Stimulated activated CD8-positive, alpha-beta memory T cell treated with anti-CD3 and anti-CD28 coated beads, Interleukin-7, amount 100 ng/mL, for 4 hours (primary cell): ENCODE results near the gene SUPT3H.

ENCODE experiments used
- DNase-seq, 2 donors: peaks; one replicate each; pipeline ENCODE4 v3.0.0-alpha.2; 2020; ENCODE audit warnings: low read depth in 2 of 2

Gene SUPT3H

DNA sequence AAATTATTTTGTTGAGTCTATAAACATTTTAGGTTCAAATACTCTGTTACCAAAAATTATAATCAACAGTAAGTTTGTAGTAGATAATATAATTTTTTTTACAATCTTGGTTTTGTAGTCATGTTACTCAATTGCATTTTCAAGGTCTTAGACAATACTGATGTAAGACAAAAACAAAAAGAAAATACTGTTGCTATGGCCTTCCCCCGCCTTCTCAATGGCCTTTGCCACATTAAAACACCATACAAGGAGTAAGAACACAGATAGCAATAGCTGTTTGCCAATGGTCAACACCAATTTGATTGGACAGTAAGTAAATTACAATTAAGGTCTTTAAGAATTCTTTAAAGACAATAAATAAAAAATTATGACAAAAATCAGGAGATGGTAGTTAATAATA lies 540.0 kb downstream of the SUPT3H start:
- no peak for DNase-seq

DNA sequence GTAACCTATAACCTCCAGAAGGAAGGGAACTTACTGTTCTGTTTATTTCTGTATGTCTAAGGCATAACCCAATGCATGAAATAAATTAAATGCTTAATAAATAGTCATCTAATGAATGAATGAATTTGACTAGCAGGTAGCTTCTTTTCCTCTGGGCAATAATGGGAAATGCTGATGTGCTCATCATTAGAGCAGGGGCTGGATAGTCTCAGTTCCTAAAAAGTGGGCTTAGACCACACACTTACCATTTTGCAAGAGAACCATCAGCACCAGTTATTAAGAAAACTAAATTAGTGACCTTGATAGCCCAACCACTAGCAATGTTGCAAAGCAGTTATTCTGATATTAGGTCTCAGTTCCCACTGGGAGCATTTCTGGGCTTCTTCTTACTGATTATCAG lies 540.5 kb downstream of the SUPT3H start:
- no peak for DNase-seq

DNA sequence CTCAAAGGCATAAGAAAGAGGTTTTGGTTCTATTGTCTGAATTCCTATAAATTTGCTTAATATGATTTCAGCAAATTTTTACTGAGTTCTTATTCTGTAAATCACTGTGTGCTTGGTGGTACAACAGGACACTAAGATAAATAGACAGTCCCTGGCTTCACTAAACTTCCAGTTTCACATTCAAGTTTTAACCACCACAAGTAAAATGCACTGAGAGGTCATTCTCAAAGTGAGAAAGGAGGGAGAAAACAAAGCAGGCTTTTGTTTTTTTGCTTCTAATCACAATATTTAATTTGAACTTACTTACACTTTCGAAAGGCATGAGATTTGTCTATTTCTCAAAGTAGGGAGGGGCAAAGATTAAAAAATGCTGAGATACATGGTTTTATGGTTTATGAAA lies 544.5 kb downstream of the SUPT3H start:
- DNase-seq = no peak

DNA sequence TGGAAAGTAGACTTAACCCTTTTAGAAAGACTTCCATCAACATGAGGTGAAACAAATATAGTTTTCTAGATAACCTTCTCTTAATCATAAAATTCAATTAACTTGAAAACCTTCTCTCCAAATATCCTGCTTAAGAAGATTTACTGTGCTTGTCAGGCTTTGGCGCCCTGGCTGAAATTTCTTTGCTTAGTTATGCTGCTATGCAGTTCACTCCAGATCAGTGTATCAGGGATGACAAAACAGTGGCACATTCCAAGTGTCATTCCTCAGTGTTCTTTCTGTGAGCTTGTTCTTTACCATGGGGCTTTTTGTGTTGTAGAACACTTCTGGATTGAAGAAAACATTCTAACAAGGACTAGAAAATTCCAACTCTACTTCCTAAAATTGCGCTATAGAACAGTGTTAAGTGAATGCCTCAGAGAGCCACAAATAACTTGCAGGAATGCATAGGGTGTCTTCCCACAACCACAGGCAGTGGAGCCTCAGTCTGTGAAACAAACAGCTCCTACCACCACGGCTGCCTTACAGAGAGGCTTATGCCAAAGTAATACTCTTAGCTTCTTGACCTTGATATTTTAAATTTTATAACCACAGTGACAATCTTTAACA lies 546.6 kb downstream of the SUPT3H start:
- DNase-seq = no peak

DNA sequence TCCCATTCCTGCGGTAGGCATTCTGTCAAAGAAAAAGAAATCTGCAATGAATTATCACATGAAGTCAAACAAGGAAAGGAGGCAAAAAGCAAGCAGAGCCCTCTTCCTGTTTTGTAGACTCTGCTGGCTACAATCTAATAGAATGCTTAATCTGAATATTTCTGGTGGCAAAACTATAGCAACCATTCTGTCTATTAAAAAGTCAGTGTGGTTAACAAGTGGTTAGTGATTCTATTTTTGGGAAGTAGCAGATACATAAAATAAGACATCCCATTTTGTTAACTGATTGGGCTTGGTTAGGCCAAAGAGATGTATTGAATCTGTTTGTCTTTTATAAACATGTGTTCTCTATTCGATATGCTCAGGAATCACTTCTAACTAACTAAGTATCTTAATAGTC lies 547.9 kb downstream of the SUPT3H start:
- no peak for DNase-seq

DNA sequence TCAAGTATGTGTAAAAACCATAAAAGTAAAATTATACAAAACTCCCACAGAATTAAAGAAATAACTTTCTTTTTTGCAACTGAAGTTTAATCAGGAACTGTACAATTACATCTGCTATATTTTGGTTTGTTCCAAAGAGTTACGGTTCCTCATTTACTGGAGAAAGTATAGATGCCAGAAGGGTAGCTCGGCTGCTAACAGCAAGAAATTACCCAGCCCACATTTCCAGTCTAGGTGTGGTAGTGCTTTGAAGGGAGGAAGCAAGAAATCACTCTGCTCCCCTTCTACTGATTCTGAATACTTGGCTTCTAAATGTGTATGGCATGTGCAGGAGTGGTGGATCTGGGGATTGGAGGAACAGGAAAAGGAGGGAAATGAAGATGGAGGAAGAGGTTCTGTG lies 549.0 kb downstream of the SUPT3H start:
- no peak for DNase-seq

DNA sequence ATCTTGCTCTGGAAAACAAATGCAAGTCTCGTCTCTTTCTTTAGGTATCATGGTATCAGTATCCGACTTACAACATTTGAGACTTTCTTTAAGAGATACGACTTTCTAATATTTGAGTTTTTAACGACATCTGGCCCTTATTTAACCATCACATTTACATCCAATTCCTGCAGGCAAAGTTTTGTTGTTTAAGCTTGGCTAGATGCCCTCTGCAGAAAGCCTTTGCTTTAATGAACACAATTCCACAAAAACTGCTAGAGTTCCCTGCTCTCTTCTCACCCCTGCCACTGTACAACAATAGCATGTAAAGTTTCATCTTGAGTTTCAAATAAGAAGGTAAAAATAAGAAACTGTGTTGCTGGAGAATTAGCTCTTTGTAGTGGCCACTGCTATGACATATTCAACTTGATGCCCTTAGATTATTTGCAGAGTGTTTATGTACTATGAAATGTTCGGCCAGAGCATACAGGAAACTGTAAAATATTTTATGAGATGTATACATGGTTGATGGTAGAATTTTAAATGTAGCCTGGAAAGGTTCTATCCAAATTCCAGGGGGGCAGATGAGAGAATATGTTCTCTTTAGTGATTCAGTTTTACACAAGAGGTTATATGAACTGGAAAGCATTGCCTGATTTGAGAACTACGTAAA lies 551.6 kb downstream of the SUPT3H start:
- DNase-seq = no peak

DNA sequence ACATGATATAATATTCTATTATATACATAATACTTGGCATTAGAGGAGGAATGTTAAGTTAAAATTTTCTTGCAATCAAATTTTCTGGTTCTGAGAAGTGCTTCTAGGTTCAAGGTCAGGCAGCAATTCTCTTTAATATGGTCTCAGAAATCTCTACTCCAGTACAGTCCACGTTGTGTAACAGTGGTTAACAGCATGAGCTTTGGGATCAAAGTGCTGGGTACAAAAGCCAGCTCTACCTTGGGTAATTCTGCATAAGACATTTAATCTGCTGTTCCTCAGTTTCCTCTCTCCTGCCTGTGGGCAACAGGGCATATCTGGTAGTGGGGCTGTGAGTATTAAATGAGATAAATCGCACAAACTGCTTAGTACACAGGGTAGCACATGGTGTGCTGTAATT lies 552.5 kb downstream of the SUPT3H start:
- DNase-seq = no peak

DNA sequence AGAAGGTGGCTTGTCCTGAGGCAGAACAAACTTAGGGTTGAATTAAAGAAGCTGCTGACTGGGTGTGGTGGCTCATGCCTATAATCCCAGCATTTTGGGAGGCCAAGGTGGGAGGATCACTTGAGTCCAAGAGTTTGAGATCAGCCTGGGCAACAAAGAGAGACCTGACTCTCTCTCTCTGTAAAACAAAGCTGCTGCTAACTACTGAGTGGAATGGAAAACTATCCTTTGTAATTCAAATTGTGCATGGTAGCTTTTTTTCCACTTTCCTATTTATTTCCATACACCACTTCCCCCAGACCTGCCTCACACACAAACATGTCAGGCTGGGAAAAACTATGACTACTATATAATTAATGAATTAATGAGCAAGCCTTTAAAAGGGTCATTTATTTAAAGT lies 553.2 kb downstream of the SUPT3H start:
- DNase-seq = no peak

DNA sequence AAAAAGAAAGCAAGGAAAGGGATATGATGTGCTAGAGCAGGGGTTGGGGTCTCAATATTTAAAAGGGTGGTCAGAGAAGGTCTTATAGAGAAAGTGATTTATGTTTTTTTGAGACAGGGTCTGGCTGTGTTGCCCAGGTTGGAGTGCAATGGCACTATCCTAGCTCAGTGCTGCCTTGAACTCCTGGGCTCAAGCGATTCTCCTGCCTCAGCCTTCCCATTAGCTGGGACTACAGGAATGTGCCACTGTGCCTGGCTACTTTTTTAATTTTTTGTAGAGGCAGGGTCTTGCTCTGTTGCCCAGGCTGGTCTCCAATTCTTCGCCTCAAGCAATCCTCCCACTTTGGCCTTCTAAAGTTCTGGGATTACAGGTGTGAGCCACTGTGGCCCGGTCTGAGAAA lies 557.0 kb downstream of the SUPT3H start:
- DNase-seq = no peak

DNA sequence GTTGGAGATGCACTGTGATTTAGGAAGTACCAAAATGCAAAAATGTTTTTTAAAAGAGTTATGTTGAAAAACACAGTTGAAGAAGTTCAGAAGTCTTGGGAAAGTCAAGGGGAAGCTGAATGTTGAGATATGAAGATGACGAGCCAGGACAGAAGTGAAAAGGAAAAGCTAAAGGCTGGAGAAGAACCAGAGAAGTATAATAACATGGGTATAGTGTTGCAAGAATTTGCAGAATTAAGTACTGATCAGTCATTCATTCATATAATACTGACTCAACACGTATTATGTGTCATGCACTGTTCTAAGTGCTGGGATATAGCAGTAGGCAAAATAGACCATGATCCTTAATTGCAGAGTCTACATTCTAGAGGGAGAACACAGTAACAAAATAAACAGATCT lies 557.4 kb downstream of the SUPT3H start:
- no peak for DNase-seq

DNA sequence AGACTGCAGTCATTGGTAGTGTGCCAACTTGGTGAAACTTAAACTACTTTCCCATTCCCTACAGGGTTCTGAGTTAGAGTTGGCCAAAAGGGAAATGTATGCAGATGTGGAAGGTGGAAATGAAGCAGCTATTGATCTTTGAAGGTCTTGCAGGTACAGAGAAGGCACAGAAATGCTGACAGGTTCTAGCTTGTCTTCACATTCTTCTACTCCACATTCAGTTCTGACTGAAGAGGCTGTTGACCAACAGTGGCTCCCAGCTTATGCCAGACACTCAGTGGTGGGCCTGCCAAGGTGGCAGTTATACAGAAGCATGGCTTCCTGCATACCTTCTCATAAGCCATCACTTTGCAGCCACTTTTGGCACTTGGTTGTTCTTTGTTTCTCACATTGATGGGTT lies 566.3 kb downstream of the SUPT3H start:
- DNase-seq = no peak

DNA sequence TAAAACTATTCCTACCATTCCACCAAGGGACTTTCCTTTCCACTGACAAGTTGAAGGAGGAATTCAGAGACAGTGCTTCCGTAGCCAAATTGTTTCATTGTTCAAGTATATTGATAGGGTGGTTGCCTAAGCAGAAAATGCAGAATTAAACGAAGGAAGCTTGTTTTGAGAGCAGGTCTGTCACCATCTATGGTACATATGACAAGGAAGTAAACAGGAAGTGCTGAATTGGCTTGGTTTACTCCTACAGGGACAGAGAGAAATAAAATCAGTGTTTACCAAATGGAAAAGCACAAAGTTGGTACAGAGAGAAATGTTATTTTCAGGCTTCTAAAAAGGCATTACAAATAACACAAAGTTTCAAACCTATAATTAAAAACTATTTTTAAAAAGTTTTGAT lies 568.5 kb downstream of the SUPT3H start:
- no peak for DNase-seq

DNA sequence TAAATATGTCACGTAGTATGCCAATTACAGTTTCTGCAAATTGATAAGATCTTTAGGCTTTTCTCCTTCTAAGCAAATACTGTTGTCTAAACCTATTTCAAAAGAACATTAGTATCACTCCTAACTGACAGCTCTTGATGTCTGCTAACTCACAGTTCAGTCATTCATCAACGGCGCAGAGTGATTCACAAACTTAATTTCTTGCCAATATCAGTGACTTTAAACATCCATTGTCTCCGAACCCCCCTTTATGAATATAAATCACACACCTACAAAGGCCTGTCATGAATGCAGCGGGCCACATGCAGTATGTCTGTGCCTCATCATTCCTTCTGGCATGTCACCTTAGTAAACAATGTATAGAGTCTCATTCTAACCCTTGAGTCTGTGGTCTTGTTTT lies 569.6 kb downstream of the SUPT3H start:
- no peak for DNase-seq

DNA sequence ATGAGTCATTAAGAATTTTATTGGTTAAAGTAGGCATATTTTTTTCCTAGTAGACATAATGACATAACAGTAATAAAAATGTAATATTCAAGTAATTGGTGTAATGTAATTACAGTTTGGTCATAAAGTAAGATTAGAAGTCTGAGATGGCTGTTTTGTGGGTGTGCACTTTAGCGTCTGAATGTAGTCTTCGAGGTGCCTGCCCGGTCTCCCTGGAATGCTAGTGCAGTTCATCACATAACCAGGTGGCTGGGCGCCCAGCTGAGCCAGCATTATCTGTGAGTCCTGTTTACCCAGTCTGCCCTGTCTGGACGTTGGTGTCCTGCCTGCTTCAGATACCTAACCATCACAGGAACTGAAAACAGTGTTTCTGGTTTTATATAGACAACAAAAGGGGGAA lies 571.1 kb downstream of the SUPT3H start:
- DNase-seq = no peak

DNA sequence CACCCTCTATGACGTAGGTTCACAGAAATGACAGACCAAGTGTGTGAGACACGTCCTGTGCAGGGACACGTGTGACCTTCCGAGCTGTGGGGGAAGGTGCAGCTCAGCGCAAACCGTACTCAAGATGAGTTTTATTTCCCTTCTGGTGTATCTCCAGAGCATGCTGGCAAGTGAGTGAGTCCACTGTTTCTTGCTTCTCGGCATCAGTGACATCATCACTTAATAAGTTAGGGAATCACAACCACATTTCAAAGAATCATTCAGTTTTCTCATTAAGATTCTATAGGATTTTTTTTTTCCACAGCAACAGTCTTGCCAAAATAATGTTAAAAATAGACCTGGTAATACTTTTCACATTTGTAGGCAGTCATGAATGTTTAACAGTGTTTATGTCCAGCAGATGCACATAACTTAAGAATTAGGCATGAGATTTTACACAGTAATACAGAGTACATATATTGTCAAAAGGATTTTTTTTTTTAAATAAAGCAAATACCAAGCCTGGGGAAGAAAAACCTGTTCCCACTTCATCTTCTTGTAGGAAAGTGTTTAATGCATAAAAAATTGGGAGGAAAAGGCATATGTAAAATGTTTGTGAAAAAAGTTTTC lies 572.4 kb downstream of the SUPT3H start:
- no peak for DNase-seq

DNA sequence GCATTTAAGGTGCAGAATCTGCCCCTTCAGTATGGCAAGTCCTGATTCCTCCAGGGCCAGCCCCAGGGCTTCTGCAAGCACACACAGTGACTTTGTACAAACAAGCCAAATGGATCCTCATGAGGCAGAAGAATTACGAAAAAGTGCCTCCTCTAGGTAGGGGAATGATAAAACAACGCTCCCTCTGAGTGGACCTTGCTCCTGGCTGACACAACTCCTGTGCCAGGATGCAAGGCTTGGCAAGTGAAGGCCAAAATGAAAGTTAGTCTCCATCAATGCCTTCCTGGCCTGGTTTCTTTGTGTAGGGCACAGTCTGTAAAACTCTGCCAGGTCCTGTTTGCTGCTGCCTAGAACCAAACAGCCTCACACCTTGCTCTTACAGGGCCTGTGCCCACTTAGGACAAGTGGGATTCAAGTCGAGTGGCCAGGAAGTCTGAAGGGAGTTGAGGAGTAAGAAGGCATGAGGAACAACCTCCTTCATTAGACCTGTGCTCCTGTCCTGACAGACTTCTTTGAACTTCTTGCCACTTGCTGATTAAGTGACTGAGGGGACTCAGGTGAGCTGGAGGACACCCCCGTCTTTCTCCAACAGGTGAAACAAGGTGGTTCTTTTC lies 573.1 kb downstream of the SUPT3H start:
- DNase-seq = no peak

DNA sequence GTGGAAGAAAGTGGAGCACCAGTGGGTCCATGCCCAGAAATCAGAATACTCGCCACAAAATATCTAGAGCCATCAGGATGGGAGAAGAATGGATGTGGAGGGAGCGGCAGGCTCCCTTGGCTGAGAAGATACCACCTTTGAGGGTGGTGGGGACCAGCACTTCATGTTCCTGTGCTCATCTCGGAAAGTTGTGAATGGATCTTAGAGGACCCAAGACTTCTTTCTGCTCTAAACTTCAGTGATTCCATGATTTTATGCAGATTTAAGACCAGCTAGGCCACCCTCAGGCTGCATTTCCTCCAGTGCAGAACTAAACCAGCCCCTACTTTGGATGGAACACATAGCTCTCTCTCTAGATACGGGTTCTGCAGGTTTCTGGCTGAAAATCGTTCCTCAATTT lies 573.7 kb downstream of the SUPT3H start:
- no peak for DNase-seq

DNA sequence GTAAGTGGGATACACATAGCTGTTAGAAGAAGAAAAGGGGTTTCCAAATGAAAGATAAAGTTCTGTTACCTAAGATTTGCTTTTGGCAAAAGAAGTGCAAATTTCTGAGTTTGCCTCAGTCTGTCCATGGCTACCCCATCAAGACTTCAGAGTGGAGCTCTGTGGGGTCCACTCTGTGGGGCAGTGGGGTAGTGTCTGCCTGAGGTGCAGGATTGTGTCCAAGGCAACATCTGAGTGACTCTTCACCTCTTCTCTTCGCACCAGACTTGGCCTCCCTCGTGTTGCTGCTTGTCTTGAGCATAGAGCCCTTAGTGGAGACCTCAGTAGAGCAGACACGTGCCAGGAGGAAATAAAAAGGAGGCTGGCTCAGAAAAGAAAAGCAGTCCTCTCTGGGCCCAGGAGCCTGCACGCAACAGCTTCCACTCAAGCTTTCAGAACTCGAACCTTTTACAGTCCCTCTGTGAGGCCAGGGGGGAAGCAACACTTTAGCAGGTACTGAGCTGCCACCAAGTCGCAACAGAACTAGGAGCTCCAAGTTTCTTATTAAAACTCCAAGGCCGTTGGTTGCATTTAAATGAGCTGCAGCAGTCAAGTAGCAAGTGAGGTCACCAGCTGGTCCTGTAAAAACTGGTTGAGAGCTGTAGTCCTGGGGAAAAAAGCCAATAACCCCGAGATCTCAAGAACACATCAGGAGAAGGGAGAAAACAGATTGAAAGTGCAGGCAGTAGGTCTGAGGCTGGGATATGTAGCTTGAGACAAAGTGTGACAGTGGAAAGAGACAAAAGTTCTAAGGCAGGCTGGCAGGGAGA lies 576.7 kb downstream of the SUPT3H start:
- no peak for DNase-seq

DNA sequence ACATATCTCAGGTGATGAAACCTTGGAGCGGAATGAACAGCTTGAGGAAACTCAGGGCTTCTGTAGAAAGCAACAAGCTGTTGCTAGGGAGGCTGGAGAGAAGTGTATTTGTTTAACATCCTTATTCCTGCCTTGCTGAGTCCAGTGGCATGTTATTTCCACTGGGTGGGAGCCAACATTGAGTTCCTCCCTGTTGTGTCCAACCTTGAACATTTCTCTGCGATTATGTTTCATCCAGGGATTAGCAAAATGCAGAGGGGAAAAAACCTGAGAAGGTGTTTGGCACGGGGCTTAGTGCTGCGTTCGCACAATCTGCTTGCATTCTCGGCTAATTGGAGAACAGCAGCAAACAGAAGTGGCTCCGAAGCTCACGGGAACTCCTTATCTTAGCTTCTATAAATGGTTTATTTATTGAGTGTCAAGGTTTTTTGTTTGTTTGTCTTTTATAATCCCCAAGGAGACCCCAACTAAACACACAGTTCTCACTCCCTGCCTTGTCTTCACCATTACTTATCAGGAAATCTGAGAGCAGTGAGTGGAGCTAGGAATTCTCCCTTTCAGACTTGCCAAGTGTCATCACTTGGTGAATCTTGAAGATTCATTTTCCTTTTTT lies 577.5 kb downstream of the SUPT3H start:
- DNase-seq = no peak

DNA sequence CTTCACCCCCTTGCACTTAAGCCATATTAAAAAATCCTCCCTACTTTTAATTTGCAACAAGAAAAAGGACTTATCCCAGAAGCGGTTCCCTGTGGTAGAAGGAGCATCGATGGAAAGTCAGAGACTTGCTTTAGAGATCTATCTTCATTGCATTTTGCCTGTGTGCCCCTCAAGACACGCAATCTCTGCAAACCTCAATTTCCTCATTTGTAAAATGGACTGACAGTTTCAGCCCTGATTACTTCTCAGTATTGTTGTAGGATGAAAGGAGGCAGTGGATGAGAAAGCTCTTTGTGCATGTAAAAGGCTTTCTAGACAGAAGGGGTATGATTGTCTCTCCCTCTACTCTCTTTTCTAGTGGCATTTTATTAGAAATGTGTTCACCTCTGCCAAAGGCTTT lies 580.0 kb downstream of the SUPT3H start:
- DNase-seq = no peak

DNA sequence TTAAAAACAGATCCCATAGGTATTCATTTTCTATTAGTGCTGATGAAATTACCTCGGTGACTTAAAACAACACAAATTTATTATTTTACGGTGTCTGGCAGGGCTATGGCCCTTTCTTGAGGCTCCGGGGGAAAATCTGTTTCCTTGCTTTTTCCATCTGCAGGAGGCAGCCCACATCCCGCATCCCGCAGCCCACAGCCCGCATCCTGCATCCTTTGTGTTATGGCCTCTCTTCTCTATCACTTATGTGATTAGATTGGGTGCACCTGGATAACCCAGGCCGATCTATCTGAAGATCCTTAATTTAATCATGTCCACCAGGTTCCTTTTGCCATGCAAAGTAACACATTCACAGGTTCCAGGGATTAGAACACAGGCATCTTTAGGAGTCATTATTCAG lies 582.4 kb downstream of the SUPT3H start:
- no peak for DNase-seq
